ENCODE results near the gene FAM124A. TPM values are rescaled to one million over a fixed set of nuclear protein-coding genes. Genes with fewer than 3 reads are reported as not detected.

FAM124A gene
- total and polyA plus RNA-seq, 10 of the 15 experiments (the other 5 are each of a cell fraction or from before 2014, with no cell fraction given), result not detected

GRCh38 chr13:51266642-51267041, 44.4 kb downstream of the FAM124A start:
- DNase-seq (ENCODE audit: low read depth, low spot score) (no peak), FAIRE-seq (no peak), ATAC-seq (no peak)
- Histone ChIP-seq H3K79me2 (ENCODE audit: control insufficient read depth, insufficient read depth, low read length) (no peaks in the 10 kb centered on the region), H3K4me2 (ENCODE audit: control insufficient read depth, insufficient read depth) (no peak overlapping the region), H3K9me3 (replicated peaks; ENCODE audit: control insufficient read depth, insufficient read depth, low read length) (no peaks in the 10 kb centered on the region), H3K27me3 (replicated peaks in 1 of 2; ENCODE audit: control insufficient read depth in 2 of 2, insufficient read depth in 2 of 2, low read length in 1 of 2) (peaks cover 0 to 6% of the 10 kb centered on the region in 2 experiments; a peak in 1 of 4 replicates), H2AFZ (ENCODE audit: control insufficient read depth, low read depth, low read length) (no peak overlapping the region), H3K4me1 (ENCODE audit: control insufficient read depth, insufficient read depth, low read length) (no peaks in the 10 kb centered on the region), H3K27ac (ENCODE audit: control insufficient read depth, insufficient read depth) (no peak overlapping the region), H3K4me3 (no peak overlapping the region), H3K9ac (ENCODE audit: control insufficient read depth, insufficient read depth, low read length) (no peak overlapping the region), H3K36me3 (ENCODE audit: control insufficient read depth in 2 of 2, insufficient read depth in 2 of 2, low read length in 1 of 2) (no peaks in the 10 kb centered on the region), H4K20me1 (ENCODE audit: control insufficient read depth, insufficient read depth) (no peaks in the 10 kb centered on the region)
- TF ChIP-seq MTA2 (IDR thresholded peaks at IDR 0.05; ENCODE audit: low read depth) (no peak), NRF1 (conservative IDR thresholded peaks at IDR 0.05; ENCODE audit: low read depth, low read length) (no peak), POLR2A (IDR thresholded peaks at IDR 0.05; ENCODE audit: low read depth, low read length) (no peak), IKZF1 (conservative IDR thresholded peaks at IDR 0.05) (no peak), SRF (IDR thresholded peaks at IDR 0.05; ENCODE audit: low read depth in 2 of 2, low read length in 2 of 2) (no peak), STAT3 (IDR thresholded peaks at IDR 0.05; ENCODE audit: low read depth, low read length) (no peak)
- in situ Hi-C loops (cut with MboI), result loop anchor here (5.0 kb wide), 1 partner anchor 51 kb away; no protein-coding TSS in a partner anchor
- ChIA-PET CTCF (interaction anchor here (1.1 to 5.3 kb wide), 2 partner anchors 20 to 21 kb away, joined by 4 to 21 read pairs; no protein-coding TSS in a partner anchor), POLR2A (no interaction called here), RAD21 (ENCODE audit: unreplicated experiment) (interaction anchor here (1.3 kb wide), 1 partner anchor 64 kb away, joined by 3 read pairs; no protein-coding TSS in a partner anchor), SMC1A (ENCODE audit: uncharacterized antibody, unreplicated experiment) (no interaction called here)
- BruUV-seq (replicated peaks), result no TSS peak
- WGBS (ENCODE audit: insufficient coverage, insufficient replicate concordance, low lambda C conversion rate, missing lambda C conversion rate), result 0% methylated on average over 1 of the region's 1 CpG
- intact Hi-C loops (cut with micrococcal nuclease; ENCODE audit: unreplicated experiment), result no loop called here

DNA sequence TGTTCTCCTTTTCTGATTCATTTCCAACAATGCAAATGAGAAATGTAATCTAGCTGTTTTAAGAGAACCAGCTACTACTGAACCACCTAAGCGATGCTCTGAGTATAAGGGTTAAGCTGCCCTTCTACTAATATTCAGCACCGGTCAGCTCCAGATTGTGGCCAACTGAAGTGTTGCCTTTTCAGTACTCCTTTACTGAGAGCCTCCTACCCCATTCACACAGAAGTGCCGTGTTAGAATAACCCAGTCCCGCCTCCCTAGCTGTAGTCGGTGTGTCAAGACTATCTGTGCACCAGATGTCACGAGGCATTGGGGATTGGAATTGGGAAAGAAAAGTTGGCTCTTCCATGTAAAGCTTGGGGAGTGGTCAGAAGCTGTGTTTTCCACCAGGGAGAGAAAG, 45.4 kb downstream of the FAM124A start:
- no peak for ATAC-seq
- WGBS (ENCODE audit: insufficient coverage, insufficient replicate concordance, low lambda C conversion rate, missing lambda C conversion rate), result 62% methylated on average over 6 of the region's 6 CpGs
- ChIA-PET SMC1A (ENCODE audit: uncharacterized antibody, unreplicated experiment) (interaction anchor here (0.7 to 1.0 kb wide), 3 partner anchors 15 to 28 kb away, joined by 3 to 4 read pairs (median 3); no protein-coding TSS in a partner anchor), RAD21 (ENCODE audit: unreplicated experiment) (interaction anchor here (1.1 to 1.3 kb wide), 3 partner anchors 15 to 63 kb away, joined by 3 read pairs; no protein-coding TSS in a partner anchor), CTCF (interaction anchor here (1.1 to 5.3 kb wide), 2 partner anchors 19 to 58 kb away, joined by 3 to 21 read pairs; no protein-coding TSS in a partner anchor), POLR2A (no interaction called here)
- Histone ChIP-seq H3K4me3 (no peak overlapping the region), H3K79me2 (ENCODE audit: control insufficient read depth, insufficient read depth, low read length) (no peaks in the 10 kb centered on the region), H3K27me3 (replicated peaks in 1 of 2; ENCODE audit: control insufficient read depth in 2 of 2, insufficient read depth in 2 of 2, low read length in 1 of 2) (peaks cover 0 to 7% of the 10 kb centered on the region in 2 experiments; a peak in 1 of 4 replicates), H4K20me1 (ENCODE audit: control insufficient read depth, insufficient read depth) (no peaks in the 10 kb centered on the region), H3K4me2 (ENCODE audit: control insufficient read depth, insufficient read depth) (no peak overlapping the region), H3K9ac (ENCODE audit: control insufficient read depth, insufficient read depth, low read length) (no peak overlapping the region), H3K4me1 (ENCODE audit: control insufficient read depth, insufficient read depth, low read length) (no peaks in the 10 kb centered on the region), H3K9me3 (replicated peaks; ENCODE audit: control insufficient read depth, insufficient read depth, low read length) (no peaks in the 10 kb centered on the region), H2AFZ (ENCODE audit: control insufficient read depth, low read depth, low read length) (no peak overlapping the region), H3K27ac (ENCODE audit: control insufficient read depth, insufficient read depth) (no peak overlapping the region), H3K36me3 (ENCODE audit: control insufficient read depth in 2 of 2, insufficient read depth in 2 of 2, low read length in 1 of 2) (no peaks in the 10 kb centered on the region)
- BruUV-seq (replicated peaks), result no TSS peak
- DNase-seq (ENCODE audit: low read depth, low spot score), result no peak
- in situ Hi-C loops (cut with MboI) (loop anchor here (5.0 kb wide), 1 partner anchor 50 kb away; no protein-coding TSS in a partner anchor), intact Hi-C loops (cut with micrococcal nuclease; ENCODE audit: unreplicated experiment) (no loop called here)
- FAIRE-seq, result no peak
- TF ChIP-seq PAX8 (IDR thresholded peaks at IDR 0.05) (no peak), ZNF207 (IDR thresholded peaks at IDR 0.05; ENCODE audit: borderline replicate concordance) (no peak), HDAC2 (IDR thresholded peaks at IDR 0.05) (no peak), REST (IDR thresholded peaks at IDR 0.05; ENCODE audit: low read depth, low read length) (peak; percentile 35; the same call in 1 of the 2 replicates)

All from GM12878 (cell line).